Stimulated activated CD8-positive, alpha-beta memory T cell treated with anti-CD3 and anti-CD28 coated beads, Interleukin-15, amount 100 ng/mL, for 48 hours (primary cell): Measurements from ENCODE around the gene PRKN.

Experiments used
- DNase-seq, 2 donors: peaks; one replicate each; pipeline ENCODE4 v3.0.0-alpha.2; 2020; ENCODE audit warnings: low read depth in 2 of 2

The PRKN gene

DNA sequence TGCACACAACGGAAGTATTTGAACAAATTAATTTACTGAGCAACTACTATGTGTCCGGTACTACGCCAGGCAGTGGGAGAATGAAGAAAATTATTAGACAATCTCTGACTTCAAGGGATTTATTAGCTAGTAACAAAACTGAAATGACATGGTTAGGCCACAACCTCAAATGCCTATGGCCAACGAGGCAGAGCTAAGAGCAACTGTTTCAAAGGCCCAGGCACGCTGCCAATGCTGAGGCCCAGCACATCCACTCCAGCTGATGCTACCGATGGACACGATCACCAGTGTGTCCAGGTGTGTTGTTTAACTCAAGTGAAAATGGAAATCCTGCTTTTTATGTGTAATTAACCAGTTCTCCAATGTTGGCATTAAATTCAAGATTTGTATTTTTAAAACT lies 420.9 kb downstream of the PRKN start:
- no peak for DNase-seq

DNA sequence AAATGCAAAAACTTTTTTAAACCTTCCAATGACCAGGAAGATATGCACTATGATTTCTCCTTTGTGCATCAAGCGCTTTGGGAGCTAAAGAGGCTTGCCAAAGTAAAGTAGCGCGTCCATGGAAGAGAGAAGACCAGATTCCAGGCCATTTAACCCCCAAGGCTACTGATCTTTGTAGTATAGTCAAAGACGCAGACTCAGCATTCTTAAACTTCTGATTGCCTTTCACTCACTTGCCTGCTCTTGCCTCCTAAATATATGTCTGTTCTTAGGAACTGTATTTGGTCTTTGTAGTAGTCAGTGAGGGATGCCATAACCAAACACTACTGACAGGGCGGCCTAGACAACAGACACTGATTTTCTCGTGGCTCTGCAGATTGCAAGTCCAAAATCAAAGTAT lies 426.4 kb downstream of the PRKN start:
- DNase-seq, result no peak

DNA sequence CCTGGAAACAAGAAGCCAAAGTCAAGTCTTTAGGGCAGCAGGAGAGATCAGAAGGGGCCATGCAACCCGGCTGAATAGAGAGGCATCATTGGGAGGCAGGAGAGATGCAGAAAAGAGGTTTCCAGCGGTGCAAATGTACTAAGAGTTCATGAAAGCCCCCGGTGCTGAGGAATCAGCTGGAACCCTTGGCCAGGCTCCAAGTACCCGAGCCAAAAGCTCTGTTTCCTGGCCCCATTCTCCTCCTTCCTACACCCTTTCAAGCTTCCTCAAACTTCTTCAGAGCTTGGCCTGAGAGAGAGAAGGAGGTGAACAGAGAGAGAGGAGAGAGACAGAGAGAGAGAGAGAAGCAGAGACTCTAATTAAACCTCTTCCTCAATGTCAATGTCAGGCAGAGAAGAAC lies 433.5 kb downstream of the PRKN start:
- no peak for DNase-seq

DNA sequence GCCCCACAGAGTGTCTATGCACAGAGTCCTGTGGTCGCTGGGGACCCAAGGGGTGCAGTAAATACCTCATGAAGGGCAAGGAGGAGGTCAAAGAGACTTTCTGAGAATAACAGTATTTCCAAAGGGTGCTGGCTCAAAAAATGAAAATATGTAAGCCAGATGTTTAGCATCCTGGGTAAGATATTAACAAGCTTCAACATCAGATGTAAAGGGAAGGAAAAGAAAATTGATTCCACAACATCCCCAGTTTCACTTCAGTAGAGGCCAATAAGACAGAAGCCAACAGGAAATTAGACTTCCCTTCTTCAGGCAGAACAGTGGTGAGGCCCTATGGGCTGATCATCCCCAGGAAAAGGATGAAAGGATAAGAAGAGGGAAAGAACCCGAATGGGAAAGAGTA lies 434.7 kb downstream of the PRKN start:
- DNase-seq, result no peak

DNA sequence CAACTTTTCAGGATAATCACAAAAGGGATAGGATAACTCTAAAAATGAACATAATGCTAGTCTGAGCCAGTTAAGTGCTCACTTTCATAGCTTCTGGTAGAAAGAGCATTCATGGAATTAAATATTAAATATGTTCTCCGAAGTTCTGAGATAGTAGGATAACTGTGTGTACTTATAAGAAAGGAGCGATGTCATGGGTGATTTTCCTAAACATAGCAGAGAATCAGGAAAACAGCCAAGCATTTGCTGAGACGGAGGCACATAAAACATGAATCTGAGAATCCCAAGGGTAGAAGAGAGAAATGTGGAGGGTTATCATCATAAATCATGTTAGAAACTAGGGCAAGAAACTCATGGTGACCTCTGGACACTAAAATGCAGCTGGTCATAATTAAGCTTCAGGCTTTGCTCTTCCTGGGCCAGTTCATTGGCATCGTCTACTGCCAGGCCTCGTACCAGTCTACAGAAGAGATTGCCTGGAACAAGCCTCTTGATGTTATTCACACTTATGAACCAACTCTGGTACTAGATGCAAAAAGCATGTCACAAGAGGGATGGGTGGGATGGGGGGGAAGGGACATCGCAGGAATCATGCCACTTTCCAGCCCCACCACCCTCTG lies 436.6 kb downstream of the PRKN start:
- DNase-seq, result no peak

DNA sequence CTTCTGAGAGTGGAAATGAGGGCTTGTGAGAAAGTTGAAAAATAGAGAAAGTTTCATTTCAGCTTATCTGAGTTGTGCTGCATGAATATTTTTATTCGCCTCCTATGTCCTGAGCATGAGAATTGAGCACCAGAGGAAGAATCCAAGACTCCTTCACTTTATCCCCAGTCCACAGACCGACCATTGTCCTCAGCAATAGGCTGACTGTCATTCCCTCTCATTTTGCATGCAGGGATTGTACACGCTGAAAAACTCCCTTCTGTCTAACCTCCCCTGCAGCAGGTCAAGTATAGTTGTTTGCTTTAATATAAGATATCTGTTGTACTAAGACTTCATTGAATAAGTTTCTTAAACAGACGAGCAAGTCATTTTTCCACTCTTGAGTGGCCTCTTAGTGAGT lies 437.6 kb downstream of the PRKN start:
- no peak for DNase-seq

DNA sequence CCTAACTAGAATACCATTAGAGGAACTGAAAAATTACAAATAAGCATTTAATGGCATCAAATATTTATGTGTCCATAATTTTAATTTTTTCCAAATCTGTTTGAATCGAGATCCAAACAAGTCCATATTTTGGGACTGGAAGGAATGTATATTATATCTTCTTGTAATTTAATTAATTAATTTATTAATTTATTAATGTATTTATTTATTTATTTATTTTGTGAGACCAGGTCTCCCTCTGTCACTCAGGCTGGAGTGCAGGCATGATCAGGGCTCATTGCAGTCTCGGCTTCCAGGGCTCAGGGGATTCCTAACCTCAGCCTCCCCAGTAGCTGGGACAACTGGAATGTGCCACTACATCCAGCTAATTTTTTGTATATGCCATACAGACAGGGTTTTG lies 453.6 kb downstream of the PRKN start:
- no peak for DNase-seq

DNA sequence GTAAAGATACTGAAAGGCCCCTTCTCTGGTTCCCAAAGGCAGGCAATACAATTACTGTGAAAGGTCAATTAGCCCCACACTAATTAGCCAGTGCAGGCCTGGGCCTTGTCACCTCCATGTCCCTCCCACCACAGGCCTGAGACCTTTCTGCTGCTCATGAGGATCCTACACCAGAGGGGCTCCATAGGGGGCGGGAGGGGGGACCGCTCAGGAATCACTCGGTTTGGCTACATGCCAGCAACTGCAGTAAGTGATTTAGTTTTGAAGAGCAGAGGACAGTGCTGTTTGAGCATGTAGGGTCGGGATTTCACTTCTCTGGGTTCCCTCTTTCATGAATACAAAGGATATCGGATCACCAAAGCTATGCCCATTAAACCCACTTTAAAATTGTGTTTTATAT lies 455.6 kb downstream of the PRKN start:
- DNase-seq, result no peak

DNA sequence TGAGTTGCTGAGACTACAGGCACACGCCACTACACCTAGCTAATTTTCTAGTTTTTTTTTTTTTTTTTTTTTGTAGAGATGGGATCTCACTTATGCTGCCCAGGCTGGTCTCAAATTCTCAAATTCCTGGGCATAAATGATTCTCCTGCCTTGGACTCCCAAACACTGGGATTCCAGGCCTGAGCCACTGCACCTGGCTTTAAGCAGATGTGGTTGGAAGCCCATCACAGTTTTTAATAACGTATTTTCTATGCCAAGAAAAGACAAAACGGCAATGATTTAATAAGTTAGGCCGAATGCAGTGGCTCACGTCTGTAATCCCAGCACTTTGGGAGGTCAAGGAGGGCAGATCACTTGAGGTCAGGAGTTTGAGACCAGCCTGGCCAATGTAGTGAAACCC lies 456.6 kb downstream of the PRKN start:
- no peak for DNase-seq

DNA sequence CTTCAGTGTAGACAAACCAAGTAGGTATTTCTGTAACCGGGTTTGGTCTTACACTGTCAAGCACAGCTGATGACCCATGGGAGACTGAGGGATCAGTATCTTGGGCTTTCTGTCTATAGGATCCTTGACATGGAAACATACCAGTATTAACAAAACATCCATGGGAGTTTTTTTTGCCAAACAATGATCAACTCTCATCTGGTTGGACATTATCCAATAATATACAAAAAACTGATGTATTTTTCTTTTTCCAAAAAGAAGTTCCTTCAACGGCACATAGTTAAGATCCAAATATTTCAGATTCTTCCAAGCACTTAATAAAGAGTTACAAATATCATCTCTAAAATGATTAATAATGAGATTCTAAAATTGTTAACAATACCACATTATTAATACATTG lies 459.9 kb downstream of the PRKN start:
- no peak for DNase-seq

DNA sequence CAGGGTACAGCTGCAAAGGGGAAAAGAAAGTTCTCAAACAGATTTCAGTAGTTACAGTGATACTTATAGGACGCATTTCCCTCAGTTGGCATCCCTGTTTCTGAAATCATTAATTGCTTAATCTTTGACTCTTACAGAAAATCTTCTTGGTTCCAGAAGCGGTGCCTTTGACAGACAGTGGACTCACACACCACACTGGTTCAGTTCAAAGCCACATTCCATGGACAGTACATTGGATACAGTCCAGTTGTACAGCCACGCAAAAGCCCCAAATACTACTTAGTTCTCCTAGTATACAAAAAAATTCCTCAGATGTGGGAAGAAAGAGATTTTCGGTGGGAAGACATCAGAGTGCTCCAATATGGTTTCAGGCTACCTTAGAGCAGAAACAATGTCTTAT lies 460.4 kb downstream of the PRKN start:
- DNase-seq, result no peak

DNA sequence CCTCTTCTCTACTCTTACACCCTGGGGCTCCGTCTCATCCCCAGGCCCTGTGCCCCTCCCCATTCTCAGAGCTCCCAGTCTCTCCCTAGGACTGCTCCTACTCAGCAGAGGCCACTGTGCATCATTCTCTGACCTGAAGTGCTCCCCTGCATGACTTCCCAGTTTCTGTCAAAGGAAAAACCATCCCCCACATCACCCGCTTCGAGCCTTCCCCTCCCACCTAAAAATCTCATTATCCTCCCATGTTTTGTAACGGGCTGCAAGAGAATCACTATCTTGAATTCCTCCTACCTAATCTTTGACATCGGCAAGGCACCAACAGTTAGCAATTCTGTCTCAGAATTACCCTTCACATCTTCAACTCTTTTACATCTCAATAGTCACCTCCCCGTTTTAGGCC lies 463.0 kb downstream of the PRKN start:
- no peak for DNase-seq

DNA sequence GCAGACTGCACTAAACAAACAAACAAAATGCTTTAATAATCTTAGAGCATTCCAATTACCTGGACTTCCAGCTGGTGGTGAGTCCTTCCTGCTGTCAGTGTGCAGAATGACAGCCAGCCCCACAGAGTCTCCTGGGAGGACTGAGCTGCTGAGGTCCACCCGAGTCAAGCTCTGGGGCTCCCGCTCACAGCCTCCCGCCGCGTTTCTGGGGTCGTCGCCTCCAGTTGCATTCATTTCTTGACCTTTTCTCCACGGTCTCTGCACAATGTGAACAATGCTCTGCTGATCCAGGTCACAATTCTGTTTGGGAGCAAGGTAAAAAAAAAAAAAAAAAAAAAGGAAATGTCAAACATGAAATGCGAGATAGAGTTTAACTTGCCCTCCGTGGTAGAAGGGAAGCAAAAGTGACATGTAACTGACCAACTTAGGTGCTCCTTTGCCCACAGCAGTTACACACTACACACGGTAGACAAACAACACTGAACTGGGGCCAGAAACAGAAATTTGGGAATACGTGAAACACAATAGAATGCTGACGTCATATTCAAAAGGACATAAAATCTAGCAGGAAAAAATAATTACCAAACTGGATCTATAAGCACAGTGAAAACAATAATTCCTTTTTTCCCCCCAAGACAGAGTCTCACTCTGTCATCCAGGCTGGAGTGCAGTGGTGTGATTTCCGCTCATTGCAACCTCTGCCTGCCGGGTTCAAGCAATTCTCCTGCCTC lies 464.9 kb downstream of the PRKN start:
- DNase-seq, result no peak

DNA sequence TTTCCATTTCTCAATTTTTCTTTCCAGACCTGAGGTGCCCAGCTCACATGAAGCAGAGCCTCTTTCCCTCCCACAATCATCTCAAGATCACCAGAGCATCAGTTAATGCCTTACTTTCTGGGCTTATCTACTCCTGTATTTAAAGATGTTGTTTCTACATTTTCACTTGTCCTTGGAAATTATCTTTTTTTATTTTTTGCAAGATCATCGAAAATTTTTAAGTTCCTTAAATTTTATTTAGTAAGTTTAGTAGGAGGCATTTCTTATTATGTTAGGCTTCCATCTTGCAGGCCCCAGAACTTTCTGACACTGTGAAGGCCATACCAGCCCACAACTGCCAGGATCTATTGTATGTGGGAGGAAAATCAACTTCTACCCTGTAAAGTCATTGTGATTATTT lies 466.0 kb downstream of the PRKN start:
- DNase-seq, result no peak

DNA sequence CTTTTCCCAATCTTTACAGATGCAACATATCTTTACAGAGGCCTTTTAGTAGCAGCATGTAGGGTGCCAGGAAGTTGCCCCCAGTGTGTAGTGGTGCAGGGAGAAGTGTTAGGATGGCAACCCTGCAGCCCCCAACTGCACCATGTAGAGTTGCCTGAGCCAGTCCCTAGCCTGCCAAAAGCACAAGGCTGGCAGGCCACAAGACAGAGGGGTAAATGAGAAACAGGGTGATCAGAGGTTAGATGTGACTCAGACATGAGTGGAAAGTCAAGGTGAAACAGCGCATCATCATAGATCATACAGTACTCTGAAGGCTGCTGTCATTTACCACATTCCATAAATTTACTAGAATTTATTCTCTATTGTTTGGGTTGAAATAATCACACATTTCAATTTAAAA lies 467.5 kb downstream of the PRKN start:
- DNase-seq, result no peak

DNA sequence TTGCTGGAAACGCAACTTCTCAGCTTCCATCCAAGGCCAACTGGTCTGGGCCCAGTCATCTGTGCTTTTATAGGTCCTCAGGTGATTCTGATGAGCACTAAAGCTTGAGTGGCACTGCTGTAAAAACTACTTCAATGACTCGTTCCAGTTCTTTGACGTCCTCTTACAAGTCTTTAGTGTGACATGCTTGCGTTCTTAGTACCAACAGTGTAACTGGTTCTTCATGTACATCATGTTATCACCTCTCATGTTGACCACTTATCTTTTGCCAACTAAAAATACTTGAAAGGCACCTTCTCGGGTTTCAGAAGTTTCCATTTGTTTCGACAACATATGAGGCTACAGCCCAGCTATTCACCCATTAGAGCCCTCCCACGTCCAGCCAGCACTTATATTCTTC lies 468.9 kb downstream of the PRKN start:
- DNase-seq, result no peak

DNA sequence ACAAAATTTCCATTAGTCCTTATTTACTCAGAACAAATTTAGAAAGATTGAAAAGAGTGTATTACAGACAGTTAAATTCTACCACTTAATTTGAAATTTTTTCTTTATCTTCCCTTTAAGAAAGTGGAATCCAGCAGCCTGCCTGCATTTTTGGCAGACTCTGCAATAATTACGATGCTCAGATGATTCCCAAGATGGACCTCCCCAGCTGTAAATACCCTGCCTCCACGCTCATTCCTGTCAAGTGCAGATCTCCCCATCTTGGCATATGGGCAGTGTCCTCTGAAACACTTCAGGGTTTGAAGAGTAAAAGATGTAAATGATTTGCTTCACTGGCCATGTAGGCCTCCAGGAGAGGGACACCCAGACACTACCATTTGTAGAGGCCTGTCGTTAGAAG lies 471.2 kb downstream of the PRKN start:
- DNase-seq, result no peak

DNA sequence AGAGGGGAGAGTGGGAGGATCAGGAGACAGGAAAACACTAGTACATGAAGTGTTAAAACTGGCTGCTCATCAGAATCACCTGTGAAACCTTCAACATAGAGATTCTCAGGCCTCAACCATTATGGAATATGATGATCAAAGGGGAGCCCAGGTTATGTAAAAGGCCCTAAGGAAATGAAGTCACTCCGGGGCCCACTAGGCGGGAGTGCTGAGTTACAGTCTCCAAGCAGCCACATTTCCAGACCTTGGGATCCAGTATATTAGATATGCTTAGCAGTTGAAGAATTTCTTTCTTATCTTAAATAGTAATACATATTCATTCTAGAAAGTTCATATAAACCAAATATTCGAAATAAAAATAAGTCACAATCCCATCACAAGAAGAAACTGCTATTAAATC lies 476.3 kb downstream of the PRKN start:
- no peak for DNase-seq

DNA sequence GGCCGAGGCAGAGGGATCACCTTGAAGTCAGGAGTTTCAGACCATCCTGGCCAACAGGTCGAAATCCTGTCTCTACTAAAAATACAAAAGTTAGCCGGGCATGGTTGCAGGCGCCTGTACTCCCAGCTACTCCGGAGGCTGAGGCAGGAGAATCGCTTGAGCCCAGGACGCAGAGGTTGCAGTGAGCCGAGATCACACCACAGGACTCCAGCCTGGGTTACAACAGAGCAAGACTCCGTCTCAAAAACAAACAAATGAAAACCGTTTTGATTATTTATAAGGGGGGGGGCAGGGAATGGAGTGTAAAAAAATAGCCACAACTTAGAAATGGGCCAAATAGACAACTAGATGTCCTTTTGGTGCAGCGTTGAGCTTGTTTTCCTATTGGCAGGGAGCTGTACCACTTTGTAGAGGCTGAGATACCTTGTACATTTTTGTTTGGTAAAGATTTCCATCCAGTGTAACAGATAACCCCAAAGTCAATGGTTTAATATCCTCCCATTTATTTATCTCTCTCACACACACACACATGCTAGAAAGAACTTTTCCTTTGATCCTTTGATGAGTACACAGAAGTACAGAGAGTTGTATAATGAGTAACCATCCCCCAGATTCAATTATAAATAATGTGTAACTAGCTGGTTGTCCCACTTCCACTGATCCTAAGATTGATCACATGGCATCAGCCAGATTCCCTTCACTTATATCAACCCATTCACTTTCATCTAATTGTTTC lies 477.5 kb downstream of the PRKN start:
- no peak for DNase-seq

DNA sequence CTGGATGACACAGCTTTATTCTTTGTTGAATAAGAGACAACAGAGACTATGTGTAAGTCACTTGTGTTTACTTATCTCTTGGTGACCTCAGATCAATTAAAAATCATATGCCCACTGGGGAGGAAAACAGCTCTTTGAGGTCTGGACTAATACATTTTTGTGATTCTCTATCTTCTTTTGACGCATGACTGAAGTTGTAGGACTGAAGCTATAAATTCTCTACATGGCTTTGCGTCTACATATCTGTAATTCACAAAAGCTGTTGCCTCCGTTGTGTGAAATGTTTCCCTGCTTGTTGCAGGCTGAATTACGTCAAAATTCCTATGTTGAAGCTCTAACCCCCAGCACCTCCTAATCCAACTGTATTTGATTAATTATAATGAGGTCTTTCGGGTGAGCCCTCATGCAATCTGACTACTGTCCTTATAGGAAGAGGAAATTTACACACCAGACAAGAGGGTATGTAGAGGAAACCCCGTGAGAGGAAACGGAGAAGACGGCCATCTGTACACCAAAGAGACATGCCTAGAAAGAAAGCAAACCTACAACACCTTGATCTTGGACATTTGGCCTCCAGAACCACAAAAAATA lies 481.6 kb downstream of the PRKN start:
- no peak for DNase-seq

DNA sequence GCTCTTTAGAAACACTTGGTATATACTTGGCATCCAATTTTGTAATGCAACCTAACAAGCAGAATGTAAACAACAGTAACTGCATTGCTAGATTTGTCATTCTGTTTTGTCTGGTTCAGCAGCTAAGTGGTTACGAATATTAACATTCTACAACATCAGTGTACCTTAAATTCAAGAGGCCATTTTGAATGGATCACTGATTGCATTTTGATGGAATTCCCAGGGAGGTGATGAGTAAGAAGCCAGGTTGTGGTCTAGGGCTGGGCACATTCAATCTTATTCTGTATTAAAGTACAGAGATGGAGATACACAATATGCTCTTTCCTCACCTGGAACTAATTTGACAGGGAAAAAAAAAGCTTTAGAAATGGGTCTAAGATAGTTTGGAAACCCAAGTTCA lies 483.5 kb downstream of the PRKN start:
- DNase-seq, result no peak

DNA sequence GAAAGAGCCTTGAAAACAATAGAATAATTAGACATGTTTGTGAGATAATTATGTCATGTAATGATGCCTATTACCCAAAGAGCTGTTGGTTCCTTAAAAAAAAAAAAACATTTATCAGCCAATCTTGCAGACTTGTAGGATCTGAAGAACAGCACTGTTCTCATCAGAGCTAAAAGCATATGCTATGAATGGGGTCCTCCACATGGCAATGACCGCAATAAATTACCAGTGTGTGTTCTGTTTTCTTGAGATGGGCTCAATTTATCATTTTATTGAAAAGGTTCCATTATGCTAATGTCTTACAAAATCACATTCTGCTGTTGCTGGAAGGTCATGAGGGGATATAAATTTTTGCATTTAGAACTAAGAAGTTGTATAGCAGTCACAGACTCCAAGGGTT lies 484.7 kb downstream of the PRKN start:
- no peak for DNase-seq

DNA sequence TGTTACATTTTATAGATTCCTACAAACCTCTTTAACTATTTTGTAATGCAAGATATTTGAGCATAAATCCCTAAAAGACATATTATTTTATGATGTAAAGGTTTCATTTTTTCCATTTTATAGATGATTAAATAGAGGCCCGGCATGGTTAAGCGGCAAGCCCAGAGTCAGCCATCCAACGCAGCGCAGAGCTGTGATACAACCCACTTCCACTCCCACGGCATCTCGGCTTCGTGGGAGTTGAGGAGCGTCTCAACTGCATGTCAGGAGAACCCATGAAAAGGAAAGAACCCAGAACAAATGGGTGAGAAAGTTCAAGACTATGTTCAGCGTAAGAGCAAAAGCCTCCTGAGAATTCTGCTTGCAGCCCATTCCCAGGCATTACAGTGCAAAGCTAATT lies 488.2 kb downstream of the PRKN start:
- DNase-seq, result no peak
